Measurements from ENCODE around the gene ASTN2.

GRCh38 chr9:116656977-116657376 lies 757.9 kb downstream of the ASTN2 start:
- TF ChIP-seq, protein P1, sequence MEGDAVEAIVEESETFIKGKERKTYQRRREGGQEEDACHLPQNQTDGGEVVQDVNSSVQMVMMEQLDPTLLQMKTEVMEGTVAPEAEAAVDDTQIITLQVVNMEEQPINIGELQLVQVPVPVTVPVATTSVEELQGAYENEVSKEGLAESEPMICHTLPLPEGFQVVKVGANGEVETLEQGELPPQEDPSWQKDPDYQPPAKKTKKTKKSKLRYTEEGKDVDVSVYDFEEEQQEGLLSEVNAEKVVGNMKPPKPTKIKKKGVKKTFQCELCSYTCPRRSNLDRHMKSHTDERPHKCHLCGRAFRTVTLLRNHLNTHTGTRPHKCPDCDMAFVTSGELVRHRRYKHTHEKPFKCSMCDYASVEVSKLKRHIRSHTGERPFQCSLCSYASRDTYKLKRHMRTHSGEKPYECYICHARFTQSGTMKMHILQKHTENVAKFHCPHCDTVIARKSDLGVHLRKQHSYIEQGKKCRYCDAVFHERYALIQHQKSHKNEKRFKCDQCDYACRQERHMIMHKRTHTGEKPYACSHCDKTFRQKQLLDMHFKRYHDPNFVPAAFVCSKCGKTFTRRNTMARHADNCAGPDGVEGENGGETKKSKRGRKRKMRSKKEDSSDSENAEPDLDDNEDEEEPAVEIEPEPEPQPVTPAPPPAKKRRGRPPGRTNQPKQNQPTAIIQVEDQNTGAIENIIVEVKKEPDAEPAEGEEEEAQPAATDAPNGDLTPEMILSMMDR (IDR thresholded peaks at IDR 0.05; ENCODE audit: low read length), result no peak
- TF ChIP-seq EZH2 (optimal IDR thresholded peaks at IDR 0.05; ENCODE audit: low read depth, low read length) (no peak), EZH2phosphoT487 (IDR thresholded peaks at IDR 0.05; ENCODE audit: low read length) (no peak)

All from MM.1S (cell line).